Measurements from ENCODE around the gene MTFP1.
"Not testable (repeated sequence)": the region's sequence is repeated elsewhere in the genome, so short reads cannot be mapped to it uniquely, and the experiment has no call there.

Gene MTFP1

GRCh38 chr22:30452861-30453260 is 27.3 kb downstream of the MTFP1 start:
- DNase-seq (ENCODE audit: extremely low read depth in 1 of 2, low read depth in 1 of 2), result no peak

- no peak for DNase-seq (ENCODE audit: extremely low read depth in 1 of 2, low read depth in 1 of 2)
Measured at GRCh38 chr22:30453731-30454510, 28.4 kb downstream of the MTFP1 start.

- DNase-seq (ENCODE audit: extremely low read depth in 1 of 2, low read depth in 1 of 2), result no peak
Measured at GRCh38 chr22:30455075-30455840, 29.7 kb downstream of the MTFP1 start.

- no peak for DNase-seq (ENCODE audit: extremely low read depth in 1 of 2, low read depth in 1 of 2)
Measured at GRCh38 chr22:30457981-30458380, 32.4 kb downstream of the MTFP1 start.

- DNase-seq (ENCODE audit: extremely low read depth in 1 of 2, low read depth in 1 of 2), result no peak
Measured at GRCh38 chr22:30459181-30460052, 33.8 kb downstream of the MTFP1 start.

- no peak for DNase-seq (ENCODE audit: extremely low read depth in 1 of 2, low read depth in 1 of 2)
Measured at GRCh38 chr22:30460147-30460546, 34.6 kb downstream of the MTFP1 start.

- DNase-seq (ENCODE audit: extremely low read depth in 1 of 2, low read depth in 1 of 2), result not testable (repeated sequence)
Measured at GRCh38 chr22:30460555-30460954, 35.0 kb downstream of the MTFP1 start.

GRCh38 chr22:30469165-30469564 is 43.6 kb downstream of the MTFP1 start:
- no peak for DNase-seq (ENCODE audit: extremely low read depth in 1 of 2, low read depth in 1 of 2)

- no peak for DNase-seq (ENCODE audit: extremely low read depth in 1 of 2, low read depth in 1 of 2)
Measured at GRCh38 chr22:30470655-30471054, 45.1 kb downstream of the MTFP1 start.

GRCh38 chr22:30471616-30472318 is 46.2 kb downstream of the MTFP1 start, which contains the start of gene SEC14L3:
Gene SEC14L3, minus strand, starts transcription at chr22:30472017. Its CDS starts 59 bp downstream, at chr22:30471958.
- DNase-seq (ENCODE audit: extremely low read depth in 1 of 2, low read depth in 1 of 2), result no peak

GRCh38 chr22:30472994-30473720 is 47.6 kb downstream of the MTFP1 start:
- no peak for DNase-seq (ENCODE audit: extremely low read depth in 1 of 2, low read depth in 1 of 2)

- no peak for DNase-seq (ENCODE audit: extremely low read depth in 1 of 2, low read depth in 1 of 2)
Measured at GRCh38 chr22:30474121-30474520, 48.6 kb downstream of the MTFP1 start.

- no peak for DNase-seq (ENCODE audit: extremely low read depth in 1 of 2, low read depth in 1 of 2)
Measured at GRCh38 chr22:30474683-30475424, 49.3 kb downstream of the MTFP1 start.

Measured in stimulated activated CD8-positive, alpha-beta memory T cell treated with anti-CD3 and anti-CD28 coated beads, Interleukin-7, amount 100 ng/mL, for 48 hours (primary cell).